ENCODE results near the gene MAP3K13. TPM values are rescaled to one million over a fixed set of nuclear protein-coding genes. Genes with fewer than 3 reads are reported as not detected.

The MAP3K13 gene
- total RNA-seq, 1 donor from 2014 or later: 29.6 TPM

DNA sequence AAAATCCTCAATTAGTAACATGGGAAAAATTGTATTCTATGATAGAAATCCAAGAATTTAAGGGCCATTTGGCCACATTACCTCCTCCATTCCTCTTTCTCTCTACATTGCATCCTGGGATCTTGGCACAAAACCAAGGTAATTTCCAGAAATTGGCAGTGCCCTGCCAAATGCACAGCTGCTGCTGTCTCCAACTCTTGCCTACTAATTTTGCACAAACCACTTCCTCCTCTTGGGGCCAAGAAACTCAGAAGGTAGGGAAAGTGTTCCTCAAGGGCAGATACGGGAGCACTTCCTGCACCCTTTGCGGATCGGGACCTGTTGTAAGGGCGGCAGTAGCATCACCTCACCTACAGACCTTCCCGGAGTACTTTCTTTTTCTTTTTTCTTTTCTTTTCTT lies 57.8 kb downstream of the MAP3K13 start:
- Mint-ChIP-seq H3K9me3 (ENCODE audit: low read depth) (no peaks in the 10 kb centered on the region), H3K4me1 (ENCODE audit: low read depth) (no peaks in the 10 kb centered on the region), H3K27me3 (no peaks in the 10 kb centered on the region), H3K36me3 (ENCODE audit: insufficient read depth) (no peaks in the 10 kb centered on the region), H3K4me3 (ENCODE audit: low read depth) (no peak overlapping the region), H3K27ac (no peak overlapping the region)
- TF ChIP-seq, protein P1, sequence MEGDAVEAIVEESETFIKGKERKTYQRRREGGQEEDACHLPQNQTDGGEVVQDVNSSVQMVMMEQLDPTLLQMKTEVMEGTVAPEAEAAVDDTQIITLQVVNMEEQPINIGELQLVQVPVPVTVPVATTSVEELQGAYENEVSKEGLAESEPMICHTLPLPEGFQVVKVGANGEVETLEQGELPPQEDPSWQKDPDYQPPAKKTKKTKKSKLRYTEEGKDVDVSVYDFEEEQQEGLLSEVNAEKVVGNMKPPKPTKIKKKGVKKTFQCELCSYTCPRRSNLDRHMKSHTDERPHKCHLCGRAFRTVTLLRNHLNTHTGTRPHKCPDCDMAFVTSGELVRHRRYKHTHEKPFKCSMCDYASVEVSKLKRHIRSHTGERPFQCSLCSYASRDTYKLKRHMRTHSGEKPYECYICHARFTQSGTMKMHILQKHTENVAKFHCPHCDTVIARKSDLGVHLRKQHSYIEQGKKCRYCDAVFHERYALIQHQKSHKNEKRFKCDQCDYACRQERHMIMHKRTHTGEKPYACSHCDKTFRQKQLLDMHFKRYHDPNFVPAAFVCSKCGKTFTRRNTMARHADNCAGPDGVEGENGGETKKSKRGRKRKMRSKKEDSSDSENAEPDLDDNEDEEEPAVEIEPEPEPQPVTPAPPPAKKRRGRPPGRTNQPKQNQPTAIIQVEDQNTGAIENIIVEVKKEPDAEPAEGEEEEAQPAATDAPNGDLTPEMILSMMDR (IDR thresholded peaks at IDR 0.05; ENCODE audit: unreplicated experiment): no peak
- no peak for DNase-seq (ENCODE audit: low spot score, unreplicated experiment)

DNA sequence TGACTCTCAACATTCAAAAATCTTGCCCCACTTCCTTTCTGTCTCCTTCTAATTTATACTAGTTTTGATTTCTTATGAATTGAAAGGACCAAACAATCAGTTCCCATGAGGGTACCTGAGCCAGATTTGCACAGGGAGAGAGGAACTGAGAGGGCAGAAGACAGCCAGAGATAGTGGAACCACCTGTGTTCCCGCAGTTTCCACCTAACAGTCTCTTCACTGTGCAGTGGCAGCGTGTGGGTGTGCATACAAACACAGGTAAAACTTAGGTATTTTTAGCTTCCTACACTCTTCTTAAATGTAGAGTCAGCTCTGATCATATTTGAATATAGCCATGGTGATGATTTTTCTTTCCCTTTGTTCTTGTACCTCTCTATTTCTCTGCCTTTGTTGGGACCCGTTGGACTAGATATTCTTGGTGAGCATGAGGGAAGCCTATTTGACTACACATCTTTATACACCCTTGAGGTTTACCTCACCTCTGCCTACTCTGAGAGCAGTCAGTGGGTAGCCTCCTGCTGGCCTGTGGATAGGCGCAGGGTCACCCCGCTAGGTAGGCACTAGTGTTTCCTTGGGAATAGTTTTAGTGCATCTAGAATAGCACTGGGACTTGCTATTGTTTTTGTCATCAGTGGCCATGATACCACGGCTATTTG lies 58.8 kb downstream of the MAP3K13 start:
- Mint-ChIP-seq H3K4me1 (ENCODE audit: low read depth) (no peaks in the 10 kb centered on the region), H3K4me3 (ENCODE audit: low read depth) (no peak overlapping the region), H3K9me3 (ENCODE audit: low read depth) (no peaks in the 10 kb centered on the region), H3K27ac (no peak overlapping the region), H3K36me3 (ENCODE audit: insufficient read depth) (no peaks in the 10 kb centered on the region), H3K27me3 (no peaks in the 10 kb centered on the region)
- no peak for DNase-seq (ENCODE audit: low spot score, unreplicated experiment)
- TF ChIP-seq, protein P1 (IDR thresholded peaks at IDR 0.05; ENCODE audit: unreplicated experiment): no peak

DNA sequence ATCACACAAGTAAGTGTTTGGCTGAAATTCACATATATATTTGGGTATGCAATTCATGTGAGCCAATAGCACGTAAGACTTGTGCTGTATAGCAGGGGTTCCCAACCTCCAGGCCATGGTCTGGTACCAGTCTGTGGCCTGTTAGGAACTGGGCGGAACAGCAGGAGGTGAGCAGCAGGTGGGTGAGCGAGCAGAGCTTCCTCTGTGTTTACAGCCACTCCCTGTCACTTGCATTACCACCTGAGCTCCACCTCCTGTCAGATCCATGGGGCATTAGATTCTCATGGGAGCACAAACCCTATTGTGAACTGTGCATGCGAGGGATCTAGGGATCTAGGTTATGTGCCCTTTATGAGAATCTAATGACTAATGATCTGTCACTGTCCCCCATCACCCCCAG lies 59.7 kb downstream of the MAP3K13 start:
- H3K36me3 Mint-ChIP-seq (ENCODE audit: insufficient read depth): no peaks in the 10 kb centered on the region
- no peaks in the 10 kb centered on the region for H3K27me3 Mint-ChIP-seq
- H3K27ac Mint-ChIP-seq: no peak overlapping the region
- H3K9me3 Mint-ChIP-seq (ENCODE audit: low read depth): no peaks in the 10 kb centered on the region
- TF ChIP-seq, protein P1 (IDR thresholded peaks at IDR 0.05; ENCODE audit: unreplicated experiment): no peak
- no peak for DNase-seq (ENCODE audit: low spot score, unreplicated experiment)
- H3K4me1 Mint-ChIP-seq (ENCODE audit: low read depth): no peaks in the 10 kb centered on the region
- H3K4me3 Mint-ChIP-seq (ENCODE audit: low read depth): no peak overlapping the region

DNA sequence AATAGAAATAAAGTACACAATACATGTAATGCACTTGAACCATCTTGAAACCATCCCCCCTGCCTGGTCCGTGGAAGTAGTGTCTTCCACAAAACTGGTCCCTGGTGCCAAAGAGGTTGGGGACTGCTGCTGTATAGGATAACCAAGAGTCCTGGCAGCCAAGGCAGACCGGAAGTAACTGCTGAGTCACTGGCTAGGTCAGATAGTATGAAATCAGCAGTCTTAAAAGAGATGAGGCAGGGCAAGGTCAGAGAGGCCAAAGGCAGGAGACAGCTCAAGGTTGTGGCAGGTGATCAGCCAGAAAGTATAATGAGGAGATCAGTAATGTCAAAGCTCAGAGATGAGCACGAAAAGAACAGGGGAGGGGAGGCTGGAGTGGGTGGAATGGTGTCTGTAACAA lies 60.2 kb downstream of the MAP3K13 start:
- no peaks in the 10 kb centered on the region for H3K9me3 Mint-ChIP-seq (ENCODE audit: low read depth)
- no peaks in the 10 kb centered on the region for H3K4me1 Mint-ChIP-seq (ENCODE audit: low read depth)
- TF ChIP-seq, protein P1 (IDR thresholded peaks at IDR 0.05; ENCODE audit: unreplicated experiment): no peak
- no peak overlapping the region for H3K27ac Mint-ChIP-seq
- no peaks in the 10 kb centered on the region for H3K36me3 Mint-ChIP-seq (ENCODE audit: insufficient read depth)
- DNase-seq (ENCODE audit: low spot score, unreplicated experiment): no peak
- H3K4me3 Mint-ChIP-seq (ENCODE audit: low read depth): no peak overlapping the region
- H3K27me3 Mint-ChIP-seq: no peaks in the 10 kb centered on the region

DNA sequence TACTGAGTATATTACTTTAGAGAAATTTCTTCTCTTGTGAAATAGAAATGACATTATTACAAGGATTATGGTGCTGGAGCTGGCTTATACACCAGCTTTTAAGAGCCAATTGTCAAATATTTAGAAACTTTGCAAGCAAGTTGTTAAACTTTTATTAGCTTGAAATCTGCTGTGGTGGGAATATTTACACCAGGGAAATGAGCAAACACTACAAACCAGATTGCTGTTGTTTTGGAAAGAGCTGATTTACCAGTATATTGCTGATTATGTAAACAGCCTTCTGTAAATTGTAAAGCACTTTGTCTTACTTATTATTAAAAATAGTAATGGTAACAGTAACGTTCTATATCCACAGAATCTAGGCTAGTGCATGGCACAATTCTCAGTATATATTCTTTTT lies 61.5 kb downstream of the MAP3K13 start:
- TF ChIP-seq, protein P1 (IDR thresholded peaks at IDR 0.05; ENCODE audit: unreplicated experiment): no peak
- Mint-ChIP-seq H3K4me3 (ENCODE audit: low read depth) (no peak overlapping the region), H3K4me1 (ENCODE audit: low read depth) (no peaks in the 10 kb centered on the region), H3K36me3 (ENCODE audit: insufficient read depth) (no peaks in the 10 kb centered on the region), H3K9me3 (ENCODE audit: low read depth) (no peaks in the 10 kb centered on the region), H3K27ac (no peak overlapping the region), H3K27me3 (no peaks in the 10 kb centered on the region)
- DNase-seq (ENCODE audit: low spot score, unreplicated experiment): no peak

Measured in progenitor cell of endocrine pancreas (in vitro differentiated cells).